ENCODE measurements around the gene ANK3. TPM values are rescaled to one million over a fixed set of nuclear protein-coding genes. Genes with fewer than 3 reads are reported as not detected.

Gene ANK3
- total RNA-seq, 4 donors from 2014 or later: 34.8 to 91.3 (median 56.7) TPM

- no peak overlapping the region for H3K4me3 ChIP-seq
- H3K27ac ChIP-seq: no peak overlapping the region
- TF ChIP-seq CTCF (IDR thresholded peaks at IDR 0.05) (no peak), POLR2A (IDR thresholded peaks at IDR 0.05) (no peak)
- H3K27me3 ChIP-seq: no peaks in the 10 kb centered on the region
- no peaks in the 10 kb centered on the region for H3K36me3 ChIP-seq
- intact Hi-C loops (cut with DNase I; ENCODE audit: low total_unique reads): no loop called here
- no peak for DNase-seq
- no peaks in the 10 kb centered on the region for H3K9me3 ChIP-seq
- no peaks in the 10 kb centered on the region for H3K4me1 ChIP-seq
Measured at GRCh38 chr10:60045571-60045970, 344.1 kb downstream of the ANK3 start.

GRCh38 chr10:60044971-60045370 is 344.7 kb downstream of the ANK3 start:
- TF ChIP-seq CTCF (IDR thresholded peaks at IDR 0.05) (no peak), POLR2A (IDR thresholded peaks at IDR 0.05) (no peak)
- Histone ChIP-seq H3K9me3 (no peaks in the 10 kb centered on the region), H3K36me3 (no peaks in the 10 kb centered on the region), H3K4me1 (no peaks in the 10 kb centered on the region), H3K27me3 (no peaks in the 10 kb centered on the region), H3K27ac (no peak overlapping the region), H3K4me3 (no peak overlapping the region)
- intact Hi-C loops (cut with DNase I; ENCODE audit: low total_unique reads): no loop called here
- DNase-seq: no peak

GRCh38 chr10:60044242-60044641 is 345.4 kb downstream of the ANK3 start:
- Histone ChIP-seq H3K27me3 (no peaks in the 10 kb centered on the region), H3K27ac (no peak overlapping the region), H3K4me1 (no peaks in the 10 kb centered on the region), H3K4me3 (no peak overlapping the region), H3K36me3 (no peaks in the 10 kb centered on the region), H3K9me3 (no peaks in the 10 kb centered on the region)
- TF ChIP-seq POLR2A (IDR thresholded peaks at IDR 0.05) (no peak), CTCF (IDR thresholded peaks at IDR 0.05) (no peak)
- DNase-seq: no peak
- intact Hi-C loops (cut with DNase I; ENCODE audit: low total_unique reads): no loop called here

- no peak overlapping the region for H3K4me3 ChIP-seq
- no peaks in the 10 kb centered on the region for H3K9me3 ChIP-seq
- H3K27me3 ChIP-seq: no peaks in the 10 kb centered on the region
- H3K36me3 ChIP-seq: no peaks in the 10 kb centered on the region
- intact Hi-C loops (cut with DNase I; ENCODE audit: low total_unique reads): no loop called here
- no peaks in the 10 kb centered on the region for H3K4me1 ChIP-seq
- H3K27ac ChIP-seq: no peak overlapping the region
- DNase-seq: no peak
- TF ChIP-seq POLR2A (IDR thresholded peaks at IDR 0.05) (no peak), CTCF (IDR thresholded peaks at IDR 0.05) (no peak)
Measured at GRCh38 chr10:60043561-60044241, 346.0 kb downstream of the ANK3 start.

GRCh38 chr10:60042914-60043313 is 346.8 kb downstream of the ANK3 start:
- Histone ChIP-seq H3K27me3 (no peaks in the 10 kb centered on the region), H3K36me3 (no peaks in the 10 kb centered on the region), H3K9me3 (no peaks in the 10 kb centered on the region), H3K27ac (no peak overlapping the region), H3K4me1 (no peaks in the 10 kb centered on the region), H3K4me3 (no peak overlapping the region)
- DNase-seq: no peak
- no peak for TF ChIP-seq POLR2A (IDR thresholded peaks at IDR 0.05)
- no peak for TF ChIP-seq CTCF (IDR thresholded peaks at IDR 0.05)
- intact Hi-C loops (cut with DNase I; ENCODE audit: low total_unique reads): no loop called here

Data from uterus (tissue), 4 donors.